Thyroid gland (tissue), 4 donors: ENCODE data around the gene JUP.

Experiments
- CTCF ChIP-seq, 6 experiments: fragments of 200-600 bp in 3 of 6; fragments of 450-650 bp in 3 of 6; sonication (generic) in 3 of 6; IDR thresholded peaks; one replicate each; pipeline ENCODE4 v1.5.1; 2016 to 2019; ENCODE audit warnings: antibody characterized with exemption in 6 of 6, mild to moderate bottlenecking in 2 of 6, inconsistent platforms in 1 of 6, moderate library complexity in 1 of 6
- POLR2A ChIP-seq, 2 donors: fragments of 450-650 bp; IDR thresholded peaks; one replicate each; pipeline ENCODE4 v1.6.1; 2017; ENCODE audit warnings: antibody characterized with exemption in 2 of 2, mild to moderate bottlenecking in 2 of 2, moderate library complexity in 1 of 2

- TF ChIP-seq CTCF (IDR thresholded peaks at IDR 0.05) (no peak), POLR2A (IDR thresholded peaks at IDR 0.05) (no peak)
Observed at GRCh38 chr17:41799366-41799765, 12.9 kb upstream of the JUP start.
